ENCODE measurements around the gene RACK1. TPM values are rescaled to one million over a fixed set of nuclear protein-coding genes. Genes with fewer than 3 reads are reported as not detected.

The RACK1 gene
- total and polyA plus RNA-seq, 2 of the 8 experiments (the other 6 are each of a cell fraction or from before 2014, with no cell fraction given), result 2,589 to 7,971 TPM

DNA sequence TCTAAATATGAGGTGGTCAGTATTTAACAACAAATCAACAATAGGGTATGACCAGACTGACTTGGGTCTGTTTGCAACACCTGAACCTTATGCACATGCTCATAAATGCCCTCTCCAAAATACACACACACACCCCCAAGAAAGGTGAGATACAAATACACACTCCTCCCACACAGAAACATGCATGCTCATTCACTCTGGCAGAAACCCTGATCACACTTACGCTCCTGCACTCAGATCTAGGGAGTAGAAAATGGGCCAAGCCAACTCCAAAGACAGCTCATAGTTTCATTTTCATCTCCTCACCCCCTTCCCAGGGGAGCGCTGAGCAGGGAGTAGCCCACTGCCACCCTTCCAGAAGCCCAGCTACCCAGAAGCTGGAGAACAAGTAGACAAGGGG is 50.0 kb downstream of the RACK1 start:
- Histone ChIP-seq H3K4me2 (ENCODE audit: insufficient read depth in 1 of 2, low read depth in 2 of 2, low read length in 2 of 2) (no peak overlapping the region), H3K23ac (ENCODE audit: insufficient read length) (no peak overlapping the region), H2BK120ac (replicated peaks; ENCODE audit: low read depth, low read length) (no peak overlapping the region), H2BK5ac (ENCODE audit: low read depth, low read length) (no peak overlapping the region), H2BK15ac (ENCODE audit: low read length) (no peak overlapping the region), H4K20me1 (replicated peaks in 1 of 2; ENCODE audit: control insufficient read depth in 1 of 2, insufficient read depth in 2 of 2, low read length in 2 of 2) (peaks cover 4% of the 10 kb centered on the region in 2 experiments), H3K79me2 (ENCODE audit: control insufficient read depth in 1 of 2, insufficient read depth in 2 of 2, low read length in 2 of 2) (no peaks in the 10 kb centered on the region), H3K18ac (ENCODE audit: extremely low read depth, low read length) (no peak overlapping the region), H2BK12ac (ENCODE audit: low read depth, low read length) (no peak overlapping the region), H4K91ac (replicated peaks; ENCODE audit: insufficient read length, low read length) (no peak overlapping the region), H3K4me3 (ENCODE audit: extremely low read depth in 1 of 4, insufficient read depth in 2 of 4, low read depth in 3 of 4, low read length in 4 of 4) (no peak overlapping the region), H2BK20ac (ENCODE audit: low read length) (no peak overlapping the region), H3K23me2 (ENCODE audit: low read depth, low read length) (peaks cover 30% of the 10 kb centered on the region), H3K56ac (replicated peaks; ENCODE audit: insufficient read length, low read depth, low read length) (no peak overlapping the region), H3K27me3 (replicated peaks in 1 of 4; ENCODE audit: control insufficient read depth in 3 of 4, extremely low read depth in 1 of 4, insufficient read depth in 3 of 4, low read length in 3 of 4) (peaks cover 15 to 40% (median 25%) of the 10 kb centered on the region in 4 experiments), H3K4me1 (replicated peaks in 1 of 4; ENCODE audit: control insufficient read depth in 3 of 4, insufficient read depth in 4 of 4, low read length in 3 of 4) (peaks cover 7 to 26% (median 16%) of the 10 kb centered on the region in 4 experiments), H3K4ac (replicated peaks; ENCODE audit: insufficient read length, low read depth, low read length) (no peak overlapping the region), H4K5ac (ENCODE audit: insufficient read length, low read depth, low read length) (no peak overlapping the region), H3K9ac (replicated peaks in 1 of 4; ENCODE audit: extremely low read depth in 1 of 4, low read depth in 3 of 4, low read length in 3 of 4) (no peak overlapping the region), H3K36me3 (ENCODE audit: control insufficient read depth in 2 of 4, insufficient read depth in 4 of 4, low read length in 3 of 4) (no peaks in the 10 kb centered on the region), H3K14ac (ENCODE audit: insufficient read length) (no peak overlapping the region), H3K79me1 (ENCODE audit: low read depth, low read length) (no peaks in the 10 kb centered on the region), H3K9me3 (ENCODE audit: insufficient read depth in 2 of 2, low read depth in 1 of 2, low read length in 1 of 2) (no peaks in the 10 kb centered on the region), H2AK5ac (ENCODE audit: low read depth, low read length) (no peak overlapping the region), H2AFZ (ENCODE audit: low read length) (no peak overlapping the region), H3K27ac (ENCODE audit: low read depth, low read length) (no peak overlapping the region), H4K8ac (ENCODE audit: extremely low read depth, insufficient read depth, low read length) (no peak overlapping the region)
- DNase-seq (ENCODE audit: low read depth in 1 of 2, low spot score in 2 of 2), result no peak
- CTCF ChIA-PET (ENCODE audit: partially characterized antibody), result interaction anchor here (1.2 to 12.3 kb wide), 3 partner anchors 9 to 86 kb away, joined by 3 to 197 read pairs (median 14); partner anchors contain the start of gene TRIM7
- no peak for FAIRE-seq
- WGBS, 2 experiments (ENCODE audit: extremely low coverage in 1 of 2, insufficient coverage in 1 of 2, insufficient read length in 1 of 2, insufficient replicate concordance in 2 of 2, low coverage in 1 of 2, low lambda C conversion rate in 2 of 2, missing lambda C conversion rate in 1 of 2), result 72% methylated on average over 2 of the region's 2 CpGs; no CpG with 5 or more reads in 1 of the 2 experiments
- POLR2A ChIA-PET (ENCODE audit: partially characterized antibody), result interaction anchor here (1.2 to 11.9 kb wide), 4 partner anchors 11 to 44 kb away, joined by 3 to 90 read pairs (median 8); partner anchors contain the start of gene TRIM7
- no peak for TF ChIP-seq SIN3A (conservative IDR thresholded peaks at IDR 0.05 in 1 of 2, IDR thresholded peaks at IDR 0.05 in 1 of 2; ENCODE audit: low read depth in 1 of 2, low read length in 2 of 2)
- no peak for TF ChIP-seq SUZ12 (IDR thresholded peaks at IDR 0.05; ENCODE audit: low read length)
- no peak for TF ChIP-seq BRCA1 (IDR thresholded peaks at IDR 0.05; ENCODE audit: low read depth, low read length)
- TF ChIP-seq POU5F1 (IDR thresholded peaks at IDR 0.05; ENCODE audit: low read depth, low read length), result no peak
- TF ChIP-seq ATF3 (IDR thresholded peaks at IDR 0.05; ENCODE audit: insufficient read depth, low read depth, low read length), result no peak
- TF ChIP-seq ATF2 (IDR thresholded peaks at IDR 0.05; ENCODE audit: low read length), result no peak
- TF ChIP-seq PHF8 (conservative IDR thresholded peaks at IDR 0.05; ENCODE audit: low read depth, low read length), result no peak
- TF ChIP-seq RAD21 (IDR thresholded peaks at IDR 0.05 in 1 of 2, conservative IDR thresholded peaks at IDR 0.05 in 1 of 2; ENCODE audit: low read depth in 2 of 2, low read length in 2 of 2), result no peak
- no peak for TF ChIP-seq TBP (IDR thresholded peaks at IDR 0.05; ENCODE audit: low read depth, low read length)
- TF ChIP-seq GABPA (IDR thresholded peaks at IDR 0.05; ENCODE audit: borderline replicate concordance, insufficient read depth, low read length), result no peak
- no peak for TF ChIP-seq FOSL1 (IDR thresholded peaks at IDR 0.05; ENCODE audit: insufficient read depth, low read depth, low read length)
